VCaP (cell line): ENCODE results near the gene AP1B1.
"Not testable (repeated sequence)": the region's sequence is repeated elsewhere in the genome, so short reads cannot be mapped to it uniquely, and the experiment has no call there.

Source experiments
- H3K27ac ChIP-seq: fragments of 450-650 bp; 2 replicates; pipeline ENCODE4 v1.5.1; 2017
- TF ChIP-seq, protein P1 (sequence below): fragments of 450-650 bp; conservative IDR thresholded peaks from 2 replicates; pipeline ENCODE4 v1.5.1; 2017; ENCODE audit warnings: mild to moderate bottlenecking, moderate library complexity

The AP1B1 gene

GRCh38 chr22:29411569-29412211 is 23.3 kb upstream of the AP1B1 start:
- not testable (repeated sequence) for H3K27ac ChIP-seq

- no peak overlapping the region for H3K27ac ChIP-seq
- TF ChIP-seq, protein P1, sequence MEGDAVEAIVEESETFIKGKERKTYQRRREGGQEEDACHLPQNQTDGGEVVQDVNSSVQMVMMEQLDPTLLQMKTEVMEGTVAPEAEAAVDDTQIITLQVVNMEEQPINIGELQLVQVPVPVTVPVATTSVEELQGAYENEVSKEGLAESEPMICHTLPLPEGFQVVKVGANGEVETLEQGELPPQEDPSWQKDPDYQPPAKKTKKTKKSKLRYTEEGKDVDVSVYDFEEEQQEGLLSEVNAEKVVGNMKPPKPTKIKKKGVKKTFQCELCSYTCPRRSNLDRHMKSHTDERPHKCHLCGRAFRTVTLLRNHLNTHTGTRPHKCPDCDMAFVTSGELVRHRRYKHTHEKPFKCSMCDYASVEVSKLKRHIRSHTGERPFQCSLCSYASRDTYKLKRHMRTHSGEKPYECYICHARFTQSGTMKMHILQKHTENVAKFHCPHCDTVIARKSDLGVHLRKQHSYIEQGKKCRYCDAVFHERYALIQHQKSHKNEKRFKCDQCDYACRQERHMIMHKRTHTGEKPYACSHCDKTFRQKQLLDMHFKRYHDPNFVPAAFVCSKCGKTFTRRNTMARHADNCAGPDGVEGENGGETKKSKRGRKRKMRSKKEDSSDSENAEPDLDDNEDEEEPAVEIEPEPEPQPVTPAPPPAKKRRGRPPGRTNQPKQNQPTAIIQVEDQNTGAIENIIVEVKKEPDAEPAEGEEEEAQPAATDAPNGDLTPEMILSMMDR: no peak
These were observed 20.6 kb upstream of the AP1B1 start for GRCh38 chr22:29408940-29409339.

DNA sequence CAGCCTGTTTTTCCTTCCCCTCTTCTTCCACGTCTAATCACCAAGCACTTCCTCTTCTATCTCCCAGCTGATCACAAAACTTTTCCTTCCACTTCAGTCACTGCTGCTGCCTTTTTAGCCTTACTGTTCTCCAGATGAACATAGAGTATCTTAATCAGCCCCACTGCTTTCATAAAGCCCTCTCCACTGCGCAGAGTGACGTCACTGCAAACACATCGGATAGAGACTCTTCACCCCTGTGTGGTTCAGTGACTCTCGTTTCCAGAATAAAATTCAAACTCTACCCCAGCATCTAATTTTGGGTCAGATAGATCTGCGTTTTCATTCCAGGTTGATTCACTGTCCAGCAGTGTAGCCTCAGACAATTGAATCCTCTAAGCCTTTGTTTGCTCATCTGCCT is 13.2 kb upstream of the AP1B1 start:
- not testable (repeated sequence) for H3K27ac ChIP-seq

- TF ChIP-seq, protein P1: no peak
- no peak overlapping the region for H3K27ac ChIP-seq
These were observed 12.2 kb upstream of the AP1B1 start for GRCh38 chr22:29400576-29400975.

DNA sequence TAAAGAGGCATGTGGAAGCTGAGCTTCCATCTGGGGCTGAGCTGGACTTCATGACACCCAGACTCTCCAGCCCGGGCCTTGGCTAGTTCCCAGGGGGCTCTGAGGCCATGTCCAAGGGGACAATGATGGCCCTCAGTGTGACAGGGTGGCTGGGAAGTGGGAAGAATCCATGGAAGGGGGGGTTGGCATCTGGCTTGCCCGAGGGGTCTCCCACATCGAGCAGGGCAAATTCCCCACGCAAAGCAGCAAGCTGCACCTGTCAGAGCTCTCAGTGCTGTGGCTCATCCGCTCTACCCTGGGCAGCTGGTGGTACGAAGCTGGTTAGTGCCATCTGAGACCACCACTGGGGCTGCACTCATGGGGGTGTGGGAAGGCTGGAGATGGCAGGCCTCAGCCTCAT is 9.4 kb upstream of the AP1B1 start:
- TF ChIP-seq, protein P1: no peak
- no peak overlapping the region for H3K27ac ChIP-seq

DNA sequence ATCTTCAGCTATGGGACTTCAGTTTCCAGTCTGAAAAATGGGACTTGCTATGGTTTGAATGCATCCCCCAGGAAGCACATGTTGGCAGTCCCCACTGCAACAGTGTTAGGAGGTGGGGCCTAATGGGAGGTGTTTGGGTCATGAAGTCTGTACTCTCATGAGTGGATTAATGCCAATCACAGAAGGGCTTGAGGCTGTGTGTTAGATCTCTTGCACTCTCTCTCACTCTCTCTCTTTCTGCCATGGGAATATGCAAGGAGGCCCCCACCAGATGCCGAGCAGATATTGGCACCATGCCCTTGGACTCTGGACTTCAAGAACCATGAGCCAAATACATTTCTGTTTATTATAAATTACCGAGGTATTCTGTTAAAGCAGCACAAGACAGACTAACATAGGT is 7.8 kb upstream of the AP1B1 start:
- TF ChIP-seq, protein P1: no peak

GRCh38 chr22:29394931-29395581 is 6.7 kb upstream of the AP1B1 start:
- peak overlapping the region; percentile 44 for H3K27ac ChIP-seq
- TF ChIP-seq, protein P1: peak; percentile 88

More for the DNA sequence above, 7.8 kb upstream of the AP1B1 start:
- H3K27ac ChIP-seq: no peak overlapping the region

GRCh38 chr22:29393019-29393608 is 4.7 kb upstream of the AP1B1 start:
- peak overlapping the region; percentile 15; the same call in 1 of the 2 replicates for H3K27ac ChIP-seq

More at GRCh38 chr22:29393019-29393608, 4.7 kb upstream of the AP1B1 start:
- TF ChIP-seq, protein P1: no peak
